Loucy (cell line): Measurements from ENCODE around the gene RAB19.

Experiments used
- EZH2phosphoT487 ChIP-seq: fragments of 200-600 bp; IDR thresholded peaks from 2 replicates; pipeline ENCODE4 v1.6.1; 2018; ENCODE audit warnings: antibody characterized with exemption, mild to moderate bottlenecking, moderate library complexity, borderline replicate concordance
- TF ChIP-seq, protein P1 (sequence below): fragments of 200-600 bp; sonication (generic); conservative IDR thresholded peaks from 2 replicates; pipeline ENCODE4 v1.5.1; 2014; ENCODE audit warnings: mild to moderate bottlenecking, antibody characterized with exemption, low read length

DNA sequence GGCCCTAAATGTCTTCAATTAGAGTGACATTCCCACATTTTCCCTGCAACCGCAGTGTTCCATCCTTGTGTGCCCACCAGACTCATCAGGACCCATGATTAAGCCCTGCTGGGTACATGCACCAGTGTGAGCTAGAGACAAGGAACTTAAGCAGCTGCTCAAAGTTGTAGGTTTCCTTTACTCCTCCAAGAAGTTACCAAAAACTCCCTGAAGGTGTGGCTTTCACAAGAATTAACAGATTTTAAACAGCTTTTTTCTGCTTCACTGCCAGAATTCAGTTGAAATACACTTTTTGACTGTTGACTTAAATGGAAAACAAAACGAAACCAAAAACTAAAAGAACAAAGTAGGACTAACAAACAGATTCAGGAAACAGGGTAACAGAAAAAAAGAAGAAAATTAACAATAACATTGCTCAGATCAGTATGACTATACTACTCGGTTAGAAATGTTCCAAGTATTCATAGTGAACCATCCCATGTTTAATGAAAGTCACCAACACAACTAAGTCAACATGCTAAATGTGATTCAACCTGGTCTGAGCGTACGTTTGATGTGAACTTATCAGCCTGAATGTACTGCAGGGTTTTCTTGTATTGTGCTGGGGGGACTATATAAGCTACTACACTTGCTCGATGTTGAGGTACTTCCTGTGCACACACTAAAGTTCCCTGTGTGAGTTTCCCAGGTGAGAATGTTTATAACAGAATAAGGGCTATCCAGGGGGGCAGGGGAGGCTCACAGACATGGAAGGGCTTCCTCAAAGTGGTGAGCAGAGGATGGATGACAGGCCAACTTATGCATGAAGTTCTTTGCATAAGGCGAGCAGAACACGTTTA, 27.7 kb upstream of the RAB19 start:
- TF ChIP-seq, protein P1, sequence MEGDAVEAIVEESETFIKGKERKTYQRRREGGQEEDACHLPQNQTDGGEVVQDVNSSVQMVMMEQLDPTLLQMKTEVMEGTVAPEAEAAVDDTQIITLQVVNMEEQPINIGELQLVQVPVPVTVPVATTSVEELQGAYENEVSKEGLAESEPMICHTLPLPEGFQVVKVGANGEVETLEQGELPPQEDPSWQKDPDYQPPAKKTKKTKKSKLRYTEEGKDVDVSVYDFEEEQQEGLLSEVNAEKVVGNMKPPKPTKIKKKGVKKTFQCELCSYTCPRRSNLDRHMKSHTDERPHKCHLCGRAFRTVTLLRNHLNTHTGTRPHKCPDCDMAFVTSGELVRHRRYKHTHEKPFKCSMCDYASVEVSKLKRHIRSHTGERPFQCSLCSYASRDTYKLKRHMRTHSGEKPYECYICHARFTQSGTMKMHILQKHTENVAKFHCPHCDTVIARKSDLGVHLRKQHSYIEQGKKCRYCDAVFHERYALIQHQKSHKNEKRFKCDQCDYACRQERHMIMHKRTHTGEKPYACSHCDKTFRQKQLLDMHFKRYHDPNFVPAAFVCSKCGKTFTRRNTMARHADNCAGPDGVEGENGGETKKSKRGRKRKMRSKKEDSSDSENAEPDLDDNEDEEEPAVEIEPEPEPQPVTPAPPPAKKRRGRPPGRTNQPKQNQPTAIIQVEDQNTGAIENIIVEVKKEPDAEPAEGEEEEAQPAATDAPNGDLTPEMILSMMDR = no peak
- TF ChIP-seq EZH2phosphoT487 = no peak
